HG03571 (cell line): Measurements from ENCODE around the gene TMEM269.
"Not testable (repeated sequence)": the region's sequence is repeated elsewhere in the genome, so short reads cannot be mapped to it uniquely, and the experiment has no call there.

Source experiments
- ATAC-seq: cut with Tn5 transposase; IDR thresholded peaks from one replicate; pipeline ENCODE4 v1.9.1; 2021; ENCODE audit not compliant: unreplicated experiment

Gene TMEM269

GRCh38 chr1:42773420-42773819, 11.4 kb upstream of the TMEM269 start:
- no peak for ATAC-seq

DNA sequence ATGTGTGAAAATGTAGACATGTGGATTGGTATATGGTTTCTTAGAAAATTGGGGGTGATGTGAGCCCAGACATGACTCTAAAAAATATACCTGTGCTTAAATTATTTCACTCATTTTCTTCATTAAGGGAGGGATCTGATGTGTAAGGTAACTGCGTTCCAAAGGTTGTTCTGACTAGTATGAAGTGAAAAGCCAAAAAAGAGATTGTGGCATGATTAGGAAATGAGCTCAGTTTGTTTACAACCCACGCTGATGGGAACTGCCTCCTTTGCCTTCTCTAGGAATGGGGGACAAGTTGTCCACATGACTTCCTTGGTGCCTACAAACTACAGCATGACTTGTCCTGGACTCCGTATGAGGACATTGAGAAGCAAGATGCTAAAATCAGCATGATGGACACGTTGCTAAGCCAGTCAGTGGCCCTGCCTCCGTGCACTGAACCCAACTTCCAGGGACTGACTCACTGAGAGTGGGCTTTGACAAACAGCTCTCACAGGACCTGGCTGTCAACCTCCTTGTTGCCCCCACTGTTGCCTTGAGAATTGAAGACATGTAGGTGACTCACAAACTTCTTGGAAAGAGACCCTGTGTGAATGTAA, 9.8 kb upstream of the TMEM269 start:
- ATAC-seq, result no peak

DNA sequence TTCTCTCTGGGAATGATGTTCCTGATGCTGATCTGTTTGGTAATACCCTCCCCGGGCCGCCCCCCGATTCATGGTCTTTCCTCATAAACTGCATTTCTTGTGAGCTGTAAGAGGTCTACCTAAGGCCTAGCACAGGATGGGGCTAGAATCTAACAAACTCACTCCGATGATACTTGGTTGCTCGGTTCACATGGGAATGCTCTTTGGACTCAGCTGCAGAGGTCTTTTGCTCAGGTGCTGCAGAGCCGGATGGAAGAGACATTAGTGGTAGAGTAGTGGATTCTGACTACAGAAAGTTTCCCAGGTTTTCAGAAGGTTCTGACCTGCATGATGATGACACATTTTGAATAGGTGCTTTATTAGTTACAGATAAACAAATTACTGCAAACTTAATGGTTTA, 8.3 kb upstream of the TMEM269 start:
- ATAC-seq, result no peak

DNA sequence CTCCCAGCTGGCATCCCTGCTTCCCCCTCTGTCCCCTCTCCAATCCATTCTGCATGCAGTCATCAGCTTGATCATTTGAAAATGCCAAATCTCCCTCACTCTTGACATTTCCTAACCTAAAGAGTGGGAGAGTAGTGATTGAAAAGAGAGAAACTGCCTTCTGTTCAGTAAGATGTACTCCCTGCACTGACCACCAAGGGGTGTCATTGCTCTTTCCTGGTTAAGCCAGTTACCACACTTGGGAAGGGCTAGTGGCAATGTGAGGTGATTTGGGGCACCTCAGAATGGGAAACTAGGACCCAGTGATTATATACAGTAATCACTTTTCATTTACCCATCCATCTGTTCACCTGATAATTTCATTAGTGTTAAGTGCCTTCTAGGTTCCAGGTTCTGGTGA, 6.9 kb upstream of the TMEM269 start:
- ATAC-seq, result no peak

DNA sequence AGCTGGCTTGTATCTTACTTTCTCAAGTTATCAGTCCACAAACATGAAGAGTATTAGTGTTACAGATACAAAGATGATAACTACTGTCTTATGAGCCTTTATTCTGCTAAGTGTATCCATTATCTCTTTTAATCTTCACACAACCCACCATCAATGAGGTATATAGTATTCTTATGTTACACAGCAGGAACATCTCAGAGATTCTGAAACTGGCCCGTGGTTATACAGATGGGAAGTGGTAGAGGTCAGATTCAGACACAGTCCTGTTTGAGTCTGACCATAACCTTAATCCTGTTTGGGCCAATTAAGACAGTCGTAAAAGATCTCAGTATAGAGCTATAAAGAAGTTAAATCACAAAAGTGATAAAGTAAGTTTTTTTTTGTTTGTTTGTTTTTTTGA, 5.1 kb upstream of the TMEM269 start:
- ATAC-seq, result no peak

- no peak for ATAC-seq
Observed at GRCh38 chr1:42780176-42780575, 4.6 kb upstream of the TMEM269 start.

- no peak for ATAC-seq
Observed at GRCh38 chr1:42783092-42783491, 1.7 kb upstream of the TMEM269 start.

DNA sequence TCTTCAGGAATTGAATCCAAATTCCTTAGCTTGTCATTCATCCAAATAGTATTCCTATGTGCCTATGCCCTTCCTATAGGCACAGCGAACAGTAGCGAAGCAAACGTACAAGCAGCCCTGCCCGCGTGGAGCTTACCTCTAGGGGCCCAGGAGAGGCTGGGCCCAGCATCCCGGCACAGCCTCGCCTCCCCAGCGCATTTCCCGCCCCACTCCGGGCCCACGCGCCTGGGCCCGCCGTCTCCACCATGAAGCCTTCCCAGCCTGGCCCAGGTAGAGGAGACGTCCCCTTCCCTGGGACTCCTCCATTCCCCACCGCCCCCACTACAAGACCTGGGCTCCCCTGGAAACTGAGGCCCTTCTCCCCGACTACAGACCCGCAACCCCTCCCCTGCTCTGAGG, 245 bp upstream of the TMEM269 start:
- no peak for ATAC-seq

GRCh38 chr1:42786097-42786496, 1.3 kb downstream of the TMEM269 start:
- ATAC-seq, result no peak

DNA sequence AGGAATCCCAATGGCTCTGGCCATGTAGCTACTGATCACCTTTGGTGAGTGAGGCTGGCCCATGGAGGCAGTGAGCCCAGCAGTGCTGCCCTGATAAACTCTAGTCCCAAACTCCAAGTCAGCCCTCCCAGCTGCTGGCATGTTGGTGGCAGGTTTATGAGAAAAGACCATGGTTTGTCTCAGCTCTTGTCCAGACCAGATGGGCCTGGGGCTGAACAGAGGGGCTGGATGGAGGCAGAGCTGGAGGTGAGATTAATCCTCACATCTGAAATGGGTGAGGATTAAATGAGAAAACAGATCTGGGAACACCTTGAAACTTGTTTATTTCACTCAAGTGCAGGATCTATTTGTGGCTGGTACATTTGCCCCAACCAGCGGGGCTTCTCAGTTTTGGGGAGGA, 3.2 kb downstream of the TMEM269 start:
- no peak for ATAC-seq

DNA sequence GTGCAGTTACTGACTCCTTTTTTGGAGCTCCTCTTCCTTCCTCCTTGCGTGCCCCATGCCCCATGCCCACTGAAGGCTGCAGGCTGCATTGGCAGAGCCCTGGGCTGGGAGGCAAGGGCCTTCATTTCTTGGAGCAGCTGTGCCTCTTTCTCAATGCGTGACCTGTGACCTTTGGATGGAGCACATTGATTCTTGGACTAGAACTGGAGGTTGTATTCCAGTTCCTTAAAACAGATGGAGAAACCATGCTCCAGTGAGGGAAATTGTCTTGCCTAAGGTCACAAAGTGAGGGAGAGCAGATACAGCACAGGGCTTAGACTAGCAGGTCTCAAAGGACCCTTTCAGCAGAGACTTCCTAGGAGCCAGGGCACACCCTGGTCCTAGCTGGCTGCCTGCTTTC, 9.0 kb downstream of the TMEM269 start:
- ATAC-seq, result no peak

DNA sequence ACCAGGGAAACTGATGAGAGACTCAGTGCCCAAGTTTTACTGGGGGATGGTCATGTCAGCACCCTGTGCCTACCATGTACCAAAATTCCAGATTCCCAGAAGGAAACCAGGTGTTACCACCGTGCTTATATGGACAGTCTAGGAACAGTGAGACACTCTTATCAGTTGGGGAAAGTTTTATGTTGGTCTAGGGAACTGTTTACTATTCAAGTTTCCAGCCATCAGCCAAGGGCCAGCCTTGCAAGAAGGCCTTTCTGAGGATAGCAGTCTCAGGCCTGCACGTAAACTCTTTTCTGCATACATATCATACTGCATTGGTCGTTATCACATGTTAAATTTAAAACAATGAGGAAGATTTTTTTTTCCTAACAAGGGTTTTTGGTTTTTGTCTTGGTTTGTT, 12.6 kb downstream of the TMEM269 start:
- ATAC-seq, result no peak

- no peak for ATAC-seq
Observed at GRCh38 chr1:42797979-42798378, 13.2 kb downstream of the TMEM269 start.

DNA sequence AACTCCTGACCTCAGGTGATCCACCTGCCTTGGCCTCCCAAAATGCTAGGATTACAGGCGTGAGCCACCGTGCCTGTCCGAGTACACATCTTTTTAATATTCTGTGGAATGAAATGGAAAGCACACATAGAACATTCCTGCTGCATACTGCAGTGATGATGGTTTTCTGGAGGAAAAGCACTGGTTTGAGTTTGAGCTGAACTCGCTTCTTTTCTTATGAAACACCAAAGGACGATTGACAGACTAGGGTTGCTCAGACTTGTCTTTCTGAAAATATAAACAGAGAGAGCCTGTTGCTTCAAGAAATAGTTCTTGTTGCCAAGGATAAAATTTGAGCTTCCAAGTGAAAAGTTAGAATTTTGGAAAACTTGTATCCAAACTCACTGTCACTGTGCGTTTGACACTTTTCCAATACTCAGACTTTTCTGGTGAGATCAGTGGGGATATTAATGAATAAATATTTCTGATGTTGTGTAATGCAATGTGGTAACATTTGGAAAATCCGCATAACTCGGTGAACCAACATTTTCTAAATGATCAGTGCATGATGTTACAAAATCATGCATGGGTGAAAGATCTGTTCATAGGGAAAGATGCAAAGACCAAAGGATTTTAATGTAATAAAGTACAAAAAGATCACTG, 17.2 kb downstream of the TMEM269 start:
- ATAC-seq, result no peak

- ATAC-seq, result no peak
Observed at GRCh38 chr1:42806171-42806570, 21.4 kb downstream of the TMEM269 start.

- ATAC-seq, result no peak
Observed at GRCh38 chr1:42806593-42806992, 21.8 kb downstream of the TMEM269 start.

- no peak for ATAC-seq
Observed at GRCh38 chr1:42807056-42807668, 22.4 kb downstream of the TMEM269 start.

DNA sequence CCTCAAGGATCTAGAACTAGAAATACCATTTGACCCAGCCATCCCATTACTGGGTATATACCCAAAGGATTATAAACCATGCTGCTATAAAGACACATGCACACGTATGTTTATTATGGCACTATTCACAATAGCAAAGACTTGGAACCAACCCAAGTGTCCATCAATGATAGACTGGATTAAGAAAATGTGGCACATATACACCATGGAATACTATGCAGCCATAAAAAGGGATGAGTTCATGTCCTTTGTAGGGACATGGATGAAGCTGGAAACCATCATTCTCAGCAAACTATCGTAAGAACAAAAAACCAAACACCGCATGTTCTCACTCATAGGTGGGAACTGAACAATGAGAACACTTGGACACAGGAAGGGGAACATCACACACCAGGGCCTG, 30.0 kb downstream of the TMEM269 start:
- ATAC-seq, result not testable (repeated sequence)

- ATAC-seq, result no peak
Observed at GRCh38 chr1:42815941-42816584, 31.3 kb downstream of the TMEM269 start.

- ATAC-seq, result peak; percentile 82
Observed at GRCh38 chr1:42816585-42817439, 32.0 kb downstream of the TMEM269 start, which contains the start of the genes ERMAP and SVBP. TSS of gene ERMAP (plus strand) at chr1:42817122. CDS start at chr1:42830449, 13,327 bp downstream. TSS of gene SVBP (minus strand) at chr1:42817397. CDS start at chr1:42816544, 853 bp downstream.

- peak; percentile 8 for ATAC-seq
Observed at GRCh38 chr1:42817440-42817767, 32.6 kb downstream of the TMEM269 start.
